Measurements from ENCODE around the gene ADAP1.

DNA sequence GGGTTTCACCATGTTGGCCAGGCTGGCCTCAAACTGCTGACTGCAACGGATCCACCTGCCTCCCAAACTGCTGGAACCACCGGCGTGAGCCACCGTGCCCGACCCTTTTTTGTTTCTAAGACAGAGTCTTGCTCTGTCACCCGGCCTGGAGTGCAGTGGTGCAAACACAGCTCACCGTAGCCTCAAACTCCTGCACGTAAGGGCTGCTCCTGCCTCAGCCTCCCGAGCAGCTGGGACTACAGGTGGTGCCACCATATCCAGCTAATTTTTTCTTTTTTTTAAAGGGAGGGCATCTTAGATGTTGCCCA is 36.4 kb downstream of the ADAP1 start:
- TF ChIP-seq CTCF (IDR thresholded peaks at IDR 0.05; ENCODE audit: low read length) (no peak), EZH2 (IDR thresholded peaks at IDR 0.05; ENCODE audit: borderline replicate concordance, low read length) (no peak)
